HG03558 (cell line): ENCODE results near the gene DGKH.
"Not testable (repeated sequence)": the region's sequence is repeated elsewhere in the genome, so short reads cannot be mapped to it uniquely, and the experiment has no call there.

ENCODE experiments used
- ATAC-seq: cut with Tn5 transposase; IDR thresholded peaks from one replicate; pipeline ENCODE4 v1.9.1; 2021; ENCODE audit warnings: moderate number of reproducible peaks; ENCODE audit not compliant: unreplicated experiment; ENCODE audit errors: extremely low read depth

The DGKH gene

DNA sequence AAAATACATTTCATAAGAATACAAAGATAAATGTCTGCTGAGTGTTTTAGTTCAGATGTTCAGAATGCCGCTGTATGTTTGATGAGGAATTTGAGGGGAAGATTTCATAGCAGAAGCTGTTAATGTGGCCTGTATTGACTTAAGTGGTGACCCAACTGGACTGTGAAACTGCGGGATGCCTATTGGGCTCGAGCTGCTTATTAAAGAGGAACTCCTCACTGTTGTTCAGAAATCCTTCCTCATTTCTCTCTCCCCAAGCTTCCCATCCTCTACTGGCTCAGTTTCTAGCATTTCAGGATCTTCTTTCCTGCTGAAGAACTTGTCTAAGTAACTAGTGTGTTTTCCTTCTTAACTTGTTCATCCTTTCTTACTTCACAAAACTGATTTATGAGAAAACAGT lies 20.4 kb downstream of the DGKH start:
- ATAC-seq = no peak

DNA sequence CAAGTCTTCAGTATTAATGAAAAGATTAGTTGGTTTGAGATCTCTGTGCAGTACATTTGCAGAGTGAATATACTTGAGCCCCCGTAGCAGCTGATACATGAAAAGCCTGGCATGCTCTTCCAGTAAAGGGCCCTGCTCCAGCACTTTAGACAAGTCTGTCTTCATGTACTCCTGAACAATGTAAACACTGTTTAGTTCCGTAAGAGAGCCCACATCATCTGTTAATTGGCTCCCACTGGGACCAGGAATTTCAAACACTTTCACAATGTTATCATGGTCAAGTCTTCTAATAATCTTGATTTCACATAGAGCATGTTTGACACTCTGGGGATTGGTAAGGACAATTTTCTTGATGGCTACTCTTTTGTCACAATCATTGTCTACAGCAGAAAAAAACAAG lies 22.2 kb downstream of the DGKH start:
- not testable (repeated sequence) for ATAC-seq

DNA sequence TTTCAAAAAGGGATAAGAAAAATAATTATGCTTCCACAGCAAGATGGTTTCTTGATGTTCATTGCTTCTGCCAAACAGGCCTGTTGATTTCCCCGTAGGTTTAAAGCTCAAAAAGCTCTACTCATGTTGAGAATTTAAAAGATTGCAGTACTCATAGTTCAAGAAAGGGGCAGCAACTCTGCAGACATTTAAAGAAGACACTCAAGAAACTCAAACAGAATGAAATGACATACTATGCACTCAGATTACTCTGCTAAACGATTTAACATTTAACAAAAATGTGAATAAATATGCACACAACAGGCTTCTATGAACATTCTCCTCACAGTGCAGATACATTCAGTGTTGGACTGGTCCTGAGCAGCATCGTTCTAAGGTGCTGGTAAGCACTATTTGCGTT lies 22.7 kb downstream of the DGKH start:
- not testable (repeated sequence) for ATAC-seq

DNA sequence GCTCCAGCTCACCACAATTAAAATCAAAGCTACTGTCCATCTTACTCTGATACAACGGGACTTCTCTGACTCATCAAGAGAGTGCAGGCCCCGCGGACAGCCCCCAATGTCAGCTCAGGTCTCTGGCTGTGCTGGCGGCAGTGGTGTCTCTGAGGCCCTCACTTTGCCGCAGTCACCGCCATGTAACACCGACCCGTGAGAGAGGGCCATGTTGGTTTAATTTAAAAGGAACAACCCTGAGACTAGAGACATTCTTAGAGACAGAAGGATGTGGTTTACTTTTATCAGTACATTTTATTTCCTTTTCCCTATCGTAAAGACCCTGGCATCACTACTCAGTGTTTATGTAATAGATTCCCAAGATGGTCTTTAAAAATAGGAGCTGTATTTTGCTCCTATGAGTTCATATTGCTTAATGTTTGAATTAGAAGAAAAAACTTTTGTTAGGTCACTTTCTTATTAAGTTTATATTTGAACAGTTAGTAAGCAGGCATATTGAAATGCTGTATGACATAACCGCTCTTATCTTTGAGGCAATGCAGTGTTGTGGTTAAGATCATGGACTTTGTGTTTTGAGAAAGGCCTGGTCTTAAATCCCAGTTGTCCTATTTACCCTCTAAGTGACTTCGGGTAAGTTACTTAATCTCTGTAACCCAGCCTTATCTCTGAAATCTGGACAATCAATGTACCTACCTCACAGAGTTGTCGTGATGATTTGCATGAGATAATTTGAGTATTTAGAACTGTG lies 23.4 kb downstream of the DGKH start:
- no peak for ATAC-seq

DNA sequence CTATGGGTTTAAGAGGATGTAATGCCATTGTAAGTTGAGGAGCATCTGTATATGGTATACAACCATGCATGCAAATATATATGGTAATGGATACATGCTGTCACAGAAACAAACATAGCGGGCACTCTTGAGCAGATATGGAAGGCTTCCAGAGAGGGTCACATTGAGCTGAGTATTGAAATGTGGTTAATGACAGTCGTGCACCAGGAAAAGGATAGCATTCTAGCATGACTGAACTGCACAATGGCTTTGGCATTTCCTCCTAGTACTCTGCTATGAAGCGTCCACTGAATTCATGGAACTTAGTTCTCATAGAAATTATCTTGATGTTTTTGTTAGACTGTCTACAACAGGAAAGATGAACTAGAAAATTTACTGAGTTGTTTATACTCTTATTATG lies 25.2 kb downstream of the DGKH start:
- ATAC-seq = no peak

DNA sequence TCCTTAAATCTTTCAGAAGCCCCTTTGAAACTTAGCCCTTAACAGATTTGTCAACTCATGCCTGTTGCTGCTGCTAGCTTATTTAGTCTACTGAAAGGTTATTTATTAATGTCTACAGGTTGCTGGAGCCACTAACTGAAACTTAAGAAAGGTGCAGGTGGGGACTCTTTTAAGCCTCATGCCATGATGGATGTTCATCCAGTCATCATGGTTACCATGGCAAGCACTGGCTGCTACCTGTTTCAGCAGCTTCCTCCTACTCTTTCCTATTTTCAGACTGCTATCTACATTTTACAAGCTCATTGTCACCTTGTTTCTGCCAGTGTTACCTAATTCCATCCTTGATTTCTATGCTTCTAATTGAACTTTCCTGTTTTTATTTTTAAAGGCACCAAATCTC lies 27.1 kb downstream of the DGKH start:
- no peak for ATAC-seq

DNA sequence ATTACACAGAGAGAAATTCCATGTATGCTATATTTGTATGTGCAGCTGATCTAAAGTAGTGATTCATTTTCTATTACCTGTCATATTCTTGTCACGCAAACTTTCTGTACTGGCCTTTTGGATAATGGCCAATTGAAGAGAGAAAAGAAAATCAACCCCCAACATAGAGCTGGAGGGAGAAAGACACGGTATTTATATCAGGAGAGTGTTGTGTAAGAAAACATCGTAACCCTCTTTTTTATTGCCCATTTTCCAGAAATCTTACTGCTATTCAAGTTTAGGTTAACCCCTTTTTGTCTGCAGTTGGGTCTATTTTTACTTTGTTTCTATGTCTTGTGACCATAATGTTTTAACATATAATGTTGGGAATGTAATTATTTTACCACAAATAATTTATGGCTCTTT lies 27.9 kb downstream of the DGKH start:
- ATAC-seq = no peak

DNA sequence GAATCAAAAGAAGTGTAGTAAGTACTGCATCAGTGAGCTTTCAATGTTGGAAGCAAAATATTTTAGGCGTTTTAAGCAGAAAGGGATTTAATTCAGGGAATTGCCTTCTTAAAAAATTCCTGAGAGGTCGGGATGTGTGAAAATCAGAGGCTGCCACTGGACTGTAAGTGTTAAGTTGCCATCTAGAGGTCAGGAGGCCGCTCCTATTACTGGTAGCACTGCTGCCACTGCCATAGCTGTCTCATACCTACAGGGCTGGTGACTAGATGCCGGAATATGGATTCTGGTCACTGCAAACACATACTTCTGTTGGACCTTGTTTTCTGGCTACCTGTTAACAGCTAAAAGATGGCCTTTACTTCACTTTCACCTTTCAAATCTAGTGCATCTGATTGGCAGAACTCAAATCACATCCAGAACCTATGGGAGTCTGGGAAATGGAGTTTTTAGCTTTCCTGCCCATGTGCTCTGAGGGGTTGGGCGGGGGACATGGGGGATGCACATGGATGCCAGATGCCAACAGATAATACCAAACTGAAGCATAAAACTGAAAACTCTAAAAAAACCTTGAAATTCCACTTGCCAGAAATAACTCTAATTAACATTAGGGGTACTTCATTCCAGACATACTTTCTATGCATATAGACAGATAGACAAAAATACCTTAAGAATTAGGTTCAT lies 29.8 kb downstream of the DGKH start:
- ATAC-seq = no peak

DNA sequence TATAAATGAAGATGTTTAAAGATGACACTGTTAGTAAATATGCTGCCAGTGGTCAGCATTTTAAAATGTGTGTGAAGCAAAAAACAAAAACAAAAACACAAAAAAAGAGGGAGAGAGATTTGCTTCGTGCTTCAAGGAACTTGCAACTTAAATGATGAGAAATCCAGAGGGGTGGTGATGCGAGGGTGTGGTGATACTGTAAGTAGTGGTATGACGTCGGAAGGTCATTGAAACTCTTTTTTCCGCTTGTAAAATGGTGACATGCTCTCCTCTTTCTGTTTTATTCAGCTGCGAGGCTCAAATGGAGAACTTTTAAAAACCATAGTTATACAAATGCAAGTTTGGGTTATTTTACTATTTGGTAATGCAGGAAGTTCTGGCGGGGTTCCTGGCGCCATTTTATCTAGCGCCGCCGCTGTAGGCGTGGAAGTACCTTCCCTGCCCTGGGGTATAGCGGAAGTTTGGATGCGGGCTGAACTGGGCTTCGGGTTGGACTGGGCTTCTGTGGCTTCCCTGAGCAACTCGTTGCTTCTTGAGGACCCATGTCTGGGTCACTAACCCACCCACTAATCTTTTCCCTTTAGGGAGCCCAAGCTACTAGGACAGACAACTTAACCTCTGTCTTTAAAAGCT lies 34.8 kb downstream of the DGKH start:
- no peak for ATAC-seq

DNA sequence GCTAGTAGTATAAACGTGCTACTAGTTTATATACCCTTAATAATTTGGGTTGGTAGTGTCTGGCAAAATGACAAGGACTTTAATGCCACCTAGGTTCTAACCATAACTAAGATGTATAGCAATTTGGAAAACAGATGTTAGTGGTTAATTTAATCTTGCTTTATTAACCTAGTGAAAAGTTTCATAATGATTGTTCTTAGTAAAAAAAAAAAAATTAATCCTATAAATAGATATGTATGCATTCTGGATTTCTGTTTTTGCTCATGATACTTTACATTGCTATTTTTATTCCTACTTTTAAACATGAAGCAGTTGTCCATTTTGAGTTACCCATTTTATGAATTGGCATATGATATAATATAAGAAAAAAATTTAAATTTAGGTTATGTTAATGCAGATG lies 36.3 kb downstream of the DGKH start:
- ATAC-seq = no peak

DNA sequence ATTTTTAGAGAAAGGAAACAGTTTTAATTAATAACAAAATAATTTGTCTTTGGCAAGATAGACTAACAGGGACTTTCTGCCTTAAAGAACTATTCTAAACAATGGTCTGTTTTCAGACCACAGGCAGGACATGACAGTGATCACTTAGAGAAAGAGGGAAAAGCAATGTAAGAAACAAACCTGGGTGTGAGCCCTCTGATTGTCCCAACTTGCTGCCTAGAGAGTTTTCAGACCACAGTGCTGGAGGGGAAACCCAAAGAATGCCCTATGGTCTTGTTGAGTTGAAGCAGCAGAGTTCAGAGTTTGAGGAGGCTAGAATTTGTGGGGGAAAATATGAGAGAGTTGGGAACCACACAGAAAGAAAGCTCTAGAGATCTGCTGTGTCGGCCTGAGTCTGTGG lies 38.1 kb downstream of the DGKH start:
- ATAC-seq = no peak

DNA sequence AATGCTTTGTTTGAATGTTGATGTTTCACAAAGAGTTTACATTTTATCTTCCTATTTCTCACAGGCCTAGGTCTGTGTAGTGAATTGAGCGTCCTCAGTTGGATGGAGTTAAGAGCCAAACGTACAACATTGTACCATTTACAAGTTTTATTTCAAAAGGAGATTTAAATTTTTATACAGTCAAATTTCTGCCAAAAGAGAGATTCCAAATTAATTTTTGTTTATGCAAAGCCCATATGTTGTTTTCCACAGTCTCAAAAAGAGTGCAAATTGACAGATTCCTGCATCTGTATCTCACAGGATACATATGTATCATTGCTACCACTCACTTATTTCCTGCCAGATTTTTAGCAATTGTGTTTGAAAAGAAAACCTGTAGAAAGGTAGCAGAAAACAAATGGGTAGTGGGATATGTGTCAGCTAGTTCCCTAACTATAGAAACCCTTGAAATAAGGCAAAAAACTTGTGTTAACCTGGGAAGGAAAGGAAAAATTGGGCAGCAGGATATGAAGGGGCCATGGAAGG lies 46.1 kb downstream of the DGKH start:
- ATAC-seq = no peak

DNA sequence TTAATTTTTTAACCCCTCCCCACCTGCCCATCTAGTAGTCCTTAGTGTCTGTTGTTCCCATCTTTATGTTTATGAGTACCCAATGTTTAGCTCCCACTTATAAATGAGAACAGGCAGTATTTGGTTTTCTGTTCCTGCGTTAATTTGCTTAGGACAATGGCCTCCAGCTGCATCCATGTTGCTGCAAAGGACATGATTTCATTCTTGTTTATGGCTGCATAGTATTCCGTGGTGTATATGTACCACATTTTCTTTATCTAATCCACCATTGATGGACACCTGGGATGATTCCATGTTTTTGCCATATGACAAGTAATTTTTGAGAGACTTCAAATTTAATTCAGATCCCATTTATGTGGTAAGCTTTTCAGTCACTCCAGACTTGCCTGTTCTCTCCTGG lies 47.8 kb downstream of the DGKH start:
- ATAC-seq = not testable (repeated sequence)

DNA sequence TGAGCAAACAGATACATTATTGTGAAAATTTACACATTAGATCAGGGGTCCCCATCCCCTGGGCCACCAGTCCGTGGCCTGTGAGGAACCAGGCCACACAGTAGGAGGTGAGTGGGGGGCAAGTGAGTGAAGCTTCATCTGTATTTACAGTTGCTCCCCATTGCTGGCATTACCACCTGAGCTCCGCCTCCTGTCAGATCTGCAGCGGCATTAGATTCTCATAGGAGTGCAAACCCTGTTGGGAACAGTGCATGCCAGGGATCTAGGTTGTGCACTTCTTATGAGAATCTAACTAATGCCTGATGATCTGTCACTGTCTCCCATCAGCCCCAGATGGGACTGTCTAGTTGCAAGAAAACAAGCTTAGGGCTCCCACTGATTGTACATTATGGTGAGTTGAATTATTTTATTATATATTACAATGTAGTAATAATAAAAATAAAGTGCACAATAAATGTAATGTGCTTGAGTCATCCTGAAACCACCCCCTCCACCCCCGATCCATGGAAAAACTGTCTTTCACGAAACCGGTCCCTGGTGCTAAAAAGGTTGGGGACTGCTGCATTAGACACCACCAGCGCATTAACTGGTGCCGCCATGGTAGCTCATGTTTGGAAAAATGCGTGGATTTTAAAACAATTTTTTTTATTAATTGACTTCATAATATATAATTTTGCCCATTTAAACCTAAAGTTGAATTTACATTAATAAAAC lies 51.7 kb downstream of the DGKH start:
- ATAC-seq = no peak

DNA sequence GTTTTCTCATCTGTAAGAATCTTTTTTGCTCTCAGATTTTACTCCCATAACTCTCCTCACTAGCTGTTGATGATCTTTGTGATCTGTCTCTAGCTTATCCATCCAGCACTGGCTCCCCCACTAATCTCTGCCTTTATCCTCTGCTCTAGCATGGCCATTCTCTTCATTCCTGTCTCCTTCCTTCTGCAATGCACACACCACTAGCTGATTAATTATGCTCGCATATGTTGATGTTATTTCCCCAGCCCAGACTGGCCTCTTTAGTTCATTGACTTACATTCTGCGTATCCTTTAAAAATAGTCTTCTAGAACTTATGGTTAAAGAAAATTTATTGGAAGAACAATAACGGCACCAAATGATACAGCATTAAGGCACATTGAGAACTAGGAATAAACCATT lies 52.5 kb downstream of the DGKH start:
- ATAC-seq = no peak

DNA sequence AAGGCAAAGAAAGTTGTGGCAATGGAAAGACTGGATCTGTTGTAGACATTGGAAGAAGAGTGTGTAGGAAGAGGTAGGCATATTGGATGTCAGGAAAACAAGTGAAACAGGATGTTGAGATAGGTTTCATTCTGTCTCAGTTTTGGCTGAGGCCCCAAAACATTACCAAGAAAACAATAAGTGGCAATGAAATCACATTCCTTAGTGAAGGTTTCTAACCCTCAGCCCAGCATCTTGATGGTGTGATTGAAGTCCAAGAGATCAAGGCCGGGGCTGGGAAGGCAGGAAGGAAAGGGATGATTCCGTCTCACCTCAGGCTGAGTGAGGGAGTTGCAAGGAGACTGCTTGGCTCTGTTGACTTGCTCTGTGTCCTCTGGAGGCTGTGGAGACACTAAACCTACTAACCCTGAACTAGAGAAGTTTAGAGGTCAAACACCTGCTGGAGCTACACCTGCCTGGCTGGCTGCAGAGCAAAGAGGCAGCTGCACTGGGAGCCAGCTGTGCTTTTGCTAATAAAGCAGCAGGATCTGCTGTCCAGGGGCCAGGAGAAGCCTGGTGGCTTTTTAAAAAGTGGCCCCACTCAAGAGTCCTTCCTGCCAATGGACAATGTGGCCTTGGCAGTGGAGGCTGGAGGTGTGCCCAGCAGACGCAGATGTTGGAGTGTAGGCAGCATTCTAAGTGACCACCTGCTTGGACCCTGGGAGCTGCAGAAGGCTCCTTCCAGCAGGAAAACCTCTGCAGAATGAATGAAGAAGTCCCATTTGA lies 53.6 kb downstream of the DGKH start:
- no peak for ATAC-seq

DNA sequence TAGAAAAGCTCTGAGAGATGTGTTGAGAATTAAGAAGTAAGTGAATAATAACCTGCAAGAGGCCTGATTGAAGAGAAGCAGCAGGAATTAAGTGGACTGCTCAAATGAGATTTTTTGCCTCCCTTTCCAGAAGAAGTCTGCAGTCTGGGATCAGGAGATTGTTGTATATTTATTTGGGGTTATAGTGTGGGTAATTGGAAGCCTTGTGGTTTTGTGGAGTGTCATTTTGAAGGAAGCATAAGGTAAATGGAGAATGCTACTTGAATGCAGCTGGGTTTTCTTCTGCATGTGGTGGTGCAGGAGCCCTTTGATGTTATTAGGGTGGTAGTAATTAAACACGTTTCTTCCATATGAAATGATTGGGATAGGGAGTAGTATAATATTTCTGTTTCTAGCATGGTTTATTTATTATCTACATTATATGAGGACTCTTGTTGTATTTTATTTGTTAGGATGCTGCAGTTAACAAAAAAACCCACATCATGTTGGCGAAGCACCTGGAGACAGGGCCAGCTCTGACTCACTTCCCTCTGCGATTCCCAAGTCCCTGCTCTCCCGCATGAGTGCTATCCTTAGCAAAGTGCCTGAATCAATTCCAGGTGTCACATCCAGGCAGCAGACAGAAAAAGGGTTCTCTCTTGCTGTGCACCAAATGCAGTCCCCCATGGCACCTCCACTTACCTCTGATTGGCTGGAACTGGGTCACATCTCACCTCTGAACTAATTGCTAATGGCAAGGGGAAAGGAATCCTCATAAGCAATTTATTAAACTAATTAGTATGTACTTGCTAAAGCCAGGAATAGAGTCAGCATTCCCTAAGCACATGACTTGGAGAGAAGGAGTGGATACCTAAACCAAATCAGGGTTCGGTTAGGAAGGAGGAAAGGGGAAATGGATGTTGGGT lies 54.8 kb downstream of the DGKH start:
- ATAC-seq = no peak

DNA sequence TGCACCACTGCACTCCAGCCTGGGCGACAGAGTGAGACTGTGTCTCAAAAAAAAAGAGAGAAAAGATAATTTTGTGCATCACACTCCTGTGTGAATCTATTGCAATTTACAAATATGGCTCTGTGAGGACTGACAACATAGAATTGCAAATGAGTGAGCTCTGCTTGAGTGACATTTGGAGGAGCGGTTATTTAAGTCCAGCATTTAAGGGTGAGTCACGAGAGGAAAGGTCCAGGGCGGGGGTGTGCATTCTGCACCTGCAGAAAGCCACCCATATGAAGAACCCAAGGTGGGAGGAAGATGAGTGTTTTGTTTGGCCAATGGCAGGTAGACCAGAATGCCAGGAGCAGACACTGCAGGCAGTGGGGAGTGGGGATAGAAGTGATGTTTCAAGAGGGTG lies 58.5 kb downstream of the DGKH start:
- ATAC-seq = no peak

DNA sequence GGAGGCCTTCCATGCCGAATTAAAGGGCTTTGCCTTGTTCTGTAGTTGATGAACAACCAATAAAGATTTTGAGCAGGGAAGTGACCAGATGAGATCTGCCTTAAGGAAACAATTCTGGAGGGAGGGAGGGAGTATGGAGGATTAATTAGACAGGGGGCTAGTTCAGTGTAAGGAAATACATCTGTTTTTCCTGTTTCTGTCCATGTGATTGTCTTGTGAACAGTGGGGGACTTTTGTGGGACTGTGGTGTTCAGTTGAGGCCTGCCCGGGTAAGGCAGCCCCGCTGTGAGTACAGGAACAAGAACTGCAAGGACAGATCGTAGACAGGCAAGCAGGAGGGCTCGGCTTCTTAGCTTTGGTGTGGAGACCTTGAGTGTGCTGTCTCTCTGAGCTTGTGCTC lies 59.0 kb downstream of the DGKH start:
- ATAC-seq = no peak
